GM18909 (cell line): ENCODE measurements around the gene DTNB.
"Not testable (repeated sequence)": the region's sequence is repeated elsewhere in the genome, so short reads cannot be mapped to it uniquely, and the experiment has no call there.

ENCODE experiments used
- ATAC-seq: cut with Tn5 transposase; IDR thresholded peaks from one replicate; pipeline ENCODE4 v1.9.1; 2021; ENCODE audit warnings: mild to moderate bottlenecking; ENCODE audit not compliant: unreplicated experiment, poor library complexity

Gene DTNB

DNA sequence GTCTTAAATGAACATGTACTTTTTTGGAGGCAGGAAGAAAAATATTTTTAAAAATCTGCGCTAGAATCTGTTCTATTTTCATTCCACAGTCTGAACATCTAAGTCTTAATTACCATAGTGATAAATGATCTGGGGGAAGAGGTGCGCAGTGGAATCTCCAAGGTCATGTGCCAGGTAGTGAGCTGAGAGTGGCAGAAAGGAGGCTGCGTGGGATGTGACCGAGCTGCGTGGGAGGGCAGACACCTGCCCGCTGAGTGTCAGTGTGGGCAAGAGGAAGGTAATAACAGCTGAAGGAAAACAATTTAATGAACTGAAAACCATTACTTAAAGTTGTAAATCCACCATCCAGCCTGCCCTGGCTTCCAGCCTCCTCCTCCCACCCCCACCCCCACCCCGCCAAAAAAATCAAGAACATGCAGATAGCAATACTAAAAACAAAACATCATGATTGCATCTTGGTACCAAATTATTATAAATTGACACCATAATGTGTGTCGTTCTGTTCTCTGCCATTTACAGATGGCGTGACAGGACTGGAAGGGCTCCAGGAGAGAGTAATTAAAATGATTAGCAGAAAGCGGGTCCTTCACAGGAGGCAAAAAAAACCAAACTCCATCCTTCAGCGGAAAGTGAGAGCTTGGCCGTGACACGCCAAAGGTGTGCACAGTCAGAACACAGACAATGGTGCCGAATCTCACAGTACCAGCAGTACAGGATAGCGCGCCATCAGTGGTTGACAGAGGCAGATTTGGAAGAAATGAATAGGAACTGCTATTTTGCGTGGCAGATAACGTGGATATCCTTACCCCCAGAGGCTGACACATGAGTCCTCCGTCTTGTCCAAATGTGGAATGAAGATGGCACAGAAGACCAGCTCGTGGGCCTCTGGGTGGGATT lies 11.4 kb upstream of the DTNB start:
- ATAC-seq, result no peak

DNA sequence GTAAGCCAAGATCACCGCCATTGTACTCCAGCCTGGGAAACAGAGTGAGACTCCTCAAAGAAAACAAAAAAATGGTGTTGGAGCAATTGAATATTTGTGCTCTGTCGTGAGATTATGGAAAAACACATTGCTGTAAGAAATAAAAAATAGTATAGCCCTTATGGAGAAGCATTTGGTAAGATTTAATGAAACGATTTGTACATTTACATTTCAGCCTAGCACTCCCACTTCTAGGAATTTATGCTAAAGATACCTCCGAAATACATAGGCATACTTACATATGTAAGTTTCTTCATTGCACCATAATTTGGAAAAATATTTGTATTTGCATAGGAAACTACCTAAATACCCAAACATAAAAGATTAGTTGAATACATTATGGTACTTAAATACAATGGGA lies 8.7 kb upstream of the DTNB start:
- ATAC-seq, result no peak

DNA sequence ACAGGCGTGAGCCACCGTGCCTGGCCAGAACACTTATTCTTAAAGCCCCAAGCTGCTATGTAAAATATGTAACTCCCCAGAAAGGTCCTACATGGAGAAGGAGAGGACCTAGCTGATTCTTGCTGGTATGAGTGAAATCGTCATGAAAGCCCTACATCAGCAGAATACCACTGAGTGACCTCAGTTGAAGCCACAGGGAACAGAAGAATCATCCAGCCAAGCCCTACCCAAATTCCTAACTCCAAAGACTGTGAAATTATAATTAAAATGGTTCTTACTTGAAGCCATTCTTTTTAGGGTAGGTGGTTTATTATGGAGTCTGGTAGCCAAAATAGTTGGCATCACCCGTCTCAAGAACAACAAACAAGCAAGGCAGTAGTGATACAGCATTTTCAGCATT lies 4.5 kb upstream of the DTNB start:
- ATAC-seq, result no peak

- ATAC-seq, result no peak
Measured at GRCh38 chr2:25674077-25674362, 643 bp upstream of the DTNB start.

DNA sequence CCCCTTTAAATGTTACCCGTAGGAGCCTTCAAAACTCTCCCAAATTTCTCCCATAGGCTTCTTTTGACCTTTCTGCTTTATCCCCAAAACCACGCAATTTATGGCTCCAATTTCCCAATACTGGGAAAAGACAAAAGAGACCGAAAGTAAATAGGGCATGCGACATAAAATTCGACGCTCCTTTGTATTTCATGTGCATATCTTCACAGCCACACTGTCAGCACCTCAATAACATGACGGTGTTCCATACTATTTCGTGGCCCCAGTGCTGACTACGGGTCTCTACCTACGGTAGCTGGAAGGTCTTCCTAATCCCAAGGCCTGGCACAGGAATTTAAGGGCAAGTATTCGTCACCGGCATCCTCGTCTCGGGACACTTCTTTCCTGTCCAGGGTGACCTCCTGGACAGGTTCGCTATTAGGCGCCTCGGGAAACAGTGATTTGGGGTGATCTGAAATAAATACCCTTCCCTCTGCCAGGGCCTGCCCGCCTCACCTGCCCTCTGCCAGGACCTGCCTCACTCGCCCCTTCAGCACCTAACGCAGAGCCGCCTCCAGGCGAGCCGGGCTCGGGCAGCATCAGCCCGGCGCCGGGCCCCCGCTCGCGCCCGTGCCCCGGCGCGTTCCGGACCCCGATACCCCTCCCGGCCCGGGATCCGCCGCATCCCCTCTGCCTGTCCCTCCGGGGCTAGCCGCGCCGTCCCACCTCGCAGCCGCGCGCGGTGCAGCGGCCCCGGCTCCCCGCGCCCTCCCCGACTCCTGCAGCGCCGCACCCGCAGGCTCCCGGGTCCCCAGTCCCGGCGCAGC lies 680 bp downstream of the DTNB start:
- peak; percentile 62 for ATAC-seq

GRCh38 chr2:25671622-25672021 lies 1.8 kb downstream of the DTNB start:
- no peak for ATAC-seq

GRCh38 chr2:25669520-25669919 lies 3.9 kb downstream of the DTNB start:
- ATAC-seq, result no peak

DNA sequence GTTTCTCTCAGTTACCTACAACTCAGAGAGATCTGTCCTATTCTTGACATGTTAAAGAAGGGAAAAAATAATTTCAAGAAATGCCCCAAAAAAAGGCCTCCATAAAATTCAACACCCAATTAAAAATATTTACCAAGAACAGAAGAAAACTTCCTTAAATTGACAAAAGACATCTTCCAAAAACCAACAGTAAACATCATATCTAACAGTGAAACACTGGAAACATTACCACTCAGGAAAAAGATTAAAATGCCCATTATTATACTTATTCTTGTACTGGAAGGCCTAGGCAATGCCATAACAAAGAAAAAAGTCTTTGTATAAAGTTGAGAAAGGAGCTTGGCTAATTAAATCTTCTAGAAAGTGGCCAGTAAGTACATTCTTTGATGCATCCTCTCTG lies 7.2 kb downstream of the DTNB start:
- ATAC-seq, result no peak

- ATAC-seq, result not testable (repeated sequence)
Measured at GRCh38 chr2:25665429-25665828, 7.9 kb downstream of the DTNB start.

DNA sequence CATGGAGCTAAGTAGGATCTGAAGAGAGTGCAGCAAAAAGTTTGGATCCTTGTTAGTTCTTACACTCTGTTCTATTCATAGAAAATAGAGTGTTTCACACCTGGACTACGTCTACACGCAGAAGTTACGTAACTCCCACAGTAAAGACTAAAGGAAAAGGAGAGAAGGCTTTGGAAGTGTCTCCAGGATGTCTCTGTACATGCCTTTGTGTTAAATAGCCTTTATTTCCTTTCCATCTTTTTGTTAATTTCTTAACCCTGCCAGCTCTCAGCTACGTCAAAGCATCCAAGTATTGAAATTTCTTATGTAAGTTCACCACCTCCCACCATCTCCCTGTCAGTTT lies 8.4 kb downstream of the DTNB start:
- ATAC-seq, result no peak

- ATAC-seq, result no peak
Measured at GRCh38 chr2:25664183-25664964, 9.0 kb downstream of the DTNB start.

DNA sequence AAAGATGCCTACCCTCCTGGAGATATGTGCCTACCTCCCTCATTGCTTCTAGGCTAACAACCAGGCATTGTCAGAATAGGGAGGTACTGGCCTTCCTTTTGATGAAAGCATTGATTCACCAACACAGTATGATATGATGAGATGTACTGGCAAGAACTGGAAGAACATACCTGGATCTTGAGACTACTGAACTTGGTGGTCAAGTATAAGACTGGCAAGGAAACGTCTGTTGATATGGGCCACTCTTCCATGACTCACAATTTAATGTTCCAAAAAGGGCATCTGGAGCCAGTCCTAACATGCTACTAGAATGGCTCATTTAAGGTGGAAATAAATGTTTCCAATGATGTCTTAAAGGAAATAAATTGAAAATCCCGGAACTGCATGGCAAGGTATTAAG lies 18.1 kb downstream of the DTNB start:
- no peak for ATAC-seq

DNA sequence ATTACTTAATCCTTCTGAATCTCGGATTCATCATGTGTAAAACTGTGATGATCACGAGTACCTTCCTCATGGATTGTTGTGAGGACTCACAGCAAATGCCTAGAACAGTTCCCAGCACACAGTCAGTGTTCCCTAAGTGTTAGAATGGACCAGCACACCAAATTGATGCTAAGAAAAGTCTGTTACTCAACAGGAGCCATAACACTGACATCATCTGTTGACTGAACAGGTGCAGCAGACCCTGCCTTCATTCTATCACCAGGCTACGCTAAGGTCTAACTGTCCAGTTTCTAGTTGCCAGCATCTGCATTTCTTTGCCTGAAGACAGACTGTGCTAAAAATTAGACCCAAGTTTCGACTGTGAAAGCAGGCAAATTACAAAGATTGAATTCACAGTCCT lies 18.6 kb downstream of the DTNB start:
- ATAC-seq, result no peak

DNA sequence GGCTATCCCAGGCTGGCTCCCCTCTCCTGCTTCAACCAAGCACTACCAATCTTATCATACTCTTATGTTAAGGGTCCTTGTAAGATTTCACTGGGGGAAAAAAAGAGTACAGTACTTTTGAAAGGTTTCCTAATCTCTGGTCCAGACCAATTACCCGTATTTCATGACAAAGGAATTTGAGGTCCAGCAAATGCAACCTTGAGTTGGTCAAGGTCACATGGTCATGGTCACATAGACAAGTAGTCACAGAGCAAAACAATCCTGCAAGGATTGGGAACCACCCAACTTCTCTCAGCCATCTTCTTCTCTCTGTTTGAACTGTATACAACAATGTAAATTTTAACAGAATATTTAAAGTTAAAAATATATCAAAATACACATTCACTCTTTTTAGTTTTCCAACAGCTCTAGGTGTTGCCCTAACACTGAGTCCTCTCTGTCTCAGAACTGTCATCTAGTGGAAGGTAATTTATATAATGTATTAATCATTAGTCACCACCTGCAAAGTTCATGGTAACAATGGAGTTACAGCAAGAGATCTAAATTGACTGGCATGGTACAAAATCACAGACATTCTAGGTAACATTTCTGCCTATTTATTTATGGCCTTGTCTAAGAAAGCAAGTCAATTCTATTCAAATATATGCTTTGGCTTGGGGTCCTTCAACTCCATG lies 21.5 kb downstream of the DTNB start:
- no peak for ATAC-seq

GRCh38 chr2:25651066-25651465 lies 22.3 kb downstream of the DTNB start:
- no peak for ATAC-seq

- ATAC-seq, result no peak
Measured at GRCh38 chr2:25650256-25650655, 23.1 kb downstream of the DTNB start.

DNA sequence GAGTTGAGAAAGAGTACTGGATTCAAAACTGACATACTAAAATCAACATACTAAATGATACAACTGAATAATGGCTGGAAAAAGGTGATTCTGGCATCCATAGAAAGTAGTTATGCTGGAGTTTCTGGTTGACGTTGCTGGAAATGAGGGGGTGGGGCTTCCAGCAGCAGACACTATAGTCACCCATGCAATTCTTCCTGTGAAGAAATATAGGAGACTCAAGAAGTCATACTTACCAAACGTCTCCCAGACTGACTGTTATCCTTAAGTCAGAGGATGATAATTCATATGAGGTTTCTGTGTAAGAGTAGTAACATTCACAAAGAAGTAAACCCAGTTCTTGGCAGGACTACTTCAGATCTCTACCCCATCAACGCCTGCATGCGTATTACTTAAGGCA lies 23.6 kb downstream of the DTNB start:
- ATAC-seq, result no peak

DNA sequence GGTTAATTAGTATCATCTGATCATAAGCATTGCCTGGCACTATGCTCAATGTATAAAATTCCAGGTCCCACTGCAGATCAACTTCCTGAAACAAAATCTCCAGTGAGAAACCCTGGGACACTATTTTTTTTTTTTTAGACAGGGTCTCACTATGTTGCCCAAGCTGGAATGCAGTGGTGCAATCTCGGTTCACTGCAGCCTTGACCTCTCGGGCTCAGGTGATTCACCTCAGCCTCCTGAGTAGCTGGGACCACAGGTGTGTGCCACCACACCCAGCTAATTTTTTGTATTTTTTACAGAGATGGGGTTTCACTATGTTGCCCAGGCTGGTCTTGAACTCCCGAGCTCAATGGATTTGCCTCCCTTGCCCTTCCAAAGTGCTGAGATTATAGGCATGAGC lies 31.1 kb downstream of the DTNB start:
- no peak for ATAC-seq

DNA sequence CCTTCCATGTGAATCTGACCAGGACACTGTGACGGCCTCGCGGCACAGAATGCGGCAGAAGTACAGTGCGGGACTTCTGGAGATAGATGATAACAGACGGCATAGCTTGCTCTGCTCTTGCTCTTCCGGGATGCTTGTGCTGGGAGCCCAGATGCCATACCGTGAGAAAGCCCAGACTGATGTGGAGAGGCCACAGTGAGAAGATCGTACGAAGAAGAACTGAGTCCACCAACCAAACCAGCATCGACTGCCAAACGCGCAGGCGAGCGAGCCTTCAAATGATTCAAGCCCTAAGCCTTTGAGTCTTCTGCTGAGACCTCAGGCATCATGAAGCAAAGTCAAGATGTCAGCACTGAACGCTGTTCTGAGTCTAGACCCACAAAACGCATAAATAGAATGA lies 33.7 kb downstream of the DTNB start:
- ATAC-seq, result no peak

- no peak for ATAC-seq
Measured at GRCh38 chr2:25639131-25639530, 34.2 kb downstream of the DTNB start.

- ATAC-seq, result no peak
Measured at GRCh38 chr2:25635797-25636196, 37.6 kb downstream of the DTNB start.
